ENCODE results near the gene PWWP2B. TPM values are rescaled to one million over a fixed set of nuclear protein-coding genes. Genes with fewer than 3 reads are reported as not detected.

Gene PWWP2B
- total and polyA plus RNA-seq, 2 of the 4 experiments (the other 2 are of a cell fraction): 1.7 to 2.2 TPM

DNA sequence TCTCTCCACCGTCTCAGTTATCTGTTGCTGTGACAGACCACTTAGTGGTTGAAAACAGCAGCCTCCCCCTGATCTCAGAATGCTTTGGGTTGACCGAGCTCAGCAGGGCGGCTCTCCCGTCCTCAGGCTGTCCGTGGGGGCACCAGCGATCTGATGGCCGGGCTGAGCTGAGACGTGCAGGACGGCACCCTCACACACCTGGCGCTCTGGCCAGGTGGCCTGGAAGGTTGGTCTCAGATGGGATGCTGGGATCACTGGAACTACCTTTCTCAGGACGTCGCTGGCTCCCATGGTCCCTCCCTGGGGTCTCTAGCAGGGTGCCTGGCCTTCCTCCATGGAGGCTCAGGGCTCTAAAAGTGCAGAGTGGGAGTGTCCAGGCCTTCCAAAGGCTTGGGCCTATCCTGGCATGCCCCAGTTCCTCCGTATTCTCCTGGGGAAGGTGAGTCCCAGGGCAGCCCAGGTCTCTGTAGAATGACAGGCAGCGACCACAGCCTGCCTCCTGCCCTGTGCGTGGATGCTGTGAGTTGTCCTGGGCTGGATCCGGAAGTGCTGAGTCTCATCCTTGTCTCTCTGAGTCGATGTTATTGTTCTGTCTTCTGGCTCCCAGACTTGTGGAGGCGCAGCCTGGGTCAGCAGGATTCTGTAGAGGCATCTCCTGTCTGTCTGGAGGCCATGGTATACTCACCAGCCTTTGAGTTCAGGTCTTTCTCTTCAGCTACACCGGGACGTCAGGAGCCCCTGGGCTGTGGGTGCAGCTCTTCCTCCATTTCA lies 12.2 kb upstream of the PWWP2B start:
- in situ Hi-C loops (cut with MboI; ENCODE audit: low sequenced_read_pairs) (no loop called here), intact Hi-C loops (cut with micrococcal nuclease) (no loop called here)
- no peak for DNase-seq

More for the DNA sequence above, 12.2 kb upstream of the PWWP2B start:
- no peak overlapping the region for H2AFZ ChIP-seq (replicated peaks; ENCODE audit: low read length, poor library complexity)
- 0 out of 2 replicates have a peak, but pooled peaks cover 2% of the 10 kb centered on the region for H3K4me1 ChIP-seq (ENCODE audit: control insufficient read depth, insufficient read depth, low read length)
- H3K27me3 ChIP-seq (ENCODE audit: control insufficient read depth, insufficient read depth, low read length): peaks cover 5% of the 10 kb centered on the region; the same call in 1 of the 2 replicates
- H3K9me3 ChIP-seq (ENCODE audit: control insufficient read depth, insufficient read depth, low read length): peaks cover 2% of the 10 kb centered on the region
- dilution Hi-C loops (cut with HindIII; ENCODE audit: low sequenced_read_pairs, unreplicated experiment): no loop called here
- no peak overlapping the region for H3K9ac ChIP-seq (ENCODE audit: low read depth, low read length)
- no peak overlapping the region for H3K4ac ChIP-seq (ENCODE audit: low read depth, low read length)
- H4K5ac ChIP-seq (ENCODE audit: low read depth, low read length): no peak overlapping the region
- no peaks in the 10 kb centered on the region for H3K36me3 ChIP-seq (ENCODE audit: control insufficient read depth, insufficient read depth, low read length)
- H3K4me3 ChIP-seq (ENCODE audit: insufficient read depth, low read depth, low read length): no peak overlapping the region
- H2BK15ac ChIP-seq (ENCODE audit: low read depth, low read length): no peak overlapping the region
- no peak overlapping the region for H2BK5ac ChIP-seq (ENCODE audit: low read depth, low read length, poor library complexity, severe bottlenecking)
- H2BK20ac ChIP-seq (ENCODE audit: low read depth, low read length): no peak overlapping the region
- WGBS, 2 experiments (ENCODE audit: extremely low coverage in 2 of 2, insufficient read length in 1 of 2): 90% methylated on average over 12 of the region's 20 CpGs; no CpG with 5 or more reads in 1 of the 2 experiments
- H3K18ac ChIP-seq (ENCODE audit: low read depth, low read length): no peak overlapping the region
- no peak overlapping the region for H3K14ac ChIP-seq (replicated peaks; ENCODE audit: low read depth, low read length)
- no peak overlapping the region for H3K23ac ChIP-seq (ENCODE audit: low read depth, low read length)
- no peak overlapping the region for H2AK9ac ChIP-seq (replicated peaks; ENCODE audit: low read depth, low read length, poor library complexity)
- no peaks in the 10 kb centered on the region for H4K20me1 ChIP-seq (ENCODE audit: insufficient read depth, low read length)
- ChIA-PET POLR2A (ENCODE audit: unreplicated experiment) (no interaction called here), CTCF (no interaction called here)
- no peak overlapping the region for H3K56ac ChIP-seq (ENCODE audit: extremely low read depth, insufficient read depth, low read length)
- H4K91ac ChIP-seq (ENCODE audit: insufficient read depth, low read depth, low read length): no peak overlapping the region
- H3K9me1 ChIP-seq (ENCODE audit: insufficient read depth, low read length): no peaks in the 10 kb centered on the region
- ATAC-seq (ENCODE audit: low read depth): no peak
- no TSS peak for BruUV-seq (replicated peaks)
- no peak overlapping the region for H3K27ac ChIP-seq (ENCODE audit: insufficient read depth, low read length)
- H2BK120ac ChIP-seq (ENCODE audit: low read depth, low read length): no peak overlapping the region
- H2AK5ac ChIP-seq (ENCODE audit: low read depth, low read length): no peak overlapping the region
- no peaks in the 10 kb centered on the region for H3K79me1 ChIP-seq (ENCODE audit: low read depth in 1 of 2, low read length in 2 of 2)
- no peak overlapping the region for H4K8ac ChIP-seq (ENCODE audit: low read depth in 2 of 2, low read length in 2 of 2)
- TF ChIP-seq CEBPB (IDR thresholded peaks at IDR 0.05; ENCODE audit: low read depth, low read length) (no peak), RAD21 (IDR thresholded peaks at IDR 0.05; ENCODE audit: low read length) (no peak), MXI1 (IDR thresholded peaks at IDR 0.05; ENCODE audit: borderline replicate concordance, low read depth, low read length) (no peak), MAZ (IDR thresholded peaks at IDR 0.05; ENCODE audit: borderline replicate concordance, low read depth, low read length) (no peak), ELK1 (IDR thresholded peaks at IDR 0.05; ENCODE audit: borderline replicate concordance, low read depth, low read length) (no peak), NFE2L2 (IDR thresholded peaks at IDR 0.05; ENCODE audit: low read depth, low read length) (no peak), FOS (IDR thresholded peaks at IDR 0.05; ENCODE audit: low read depth, low read length) (no peak), RFX5 (IDR thresholded peaks at IDR 0.05; ENCODE audit: low read depth, low read length) (no peak), MAFK (IDR thresholded peaks at IDR 0.05; ENCODE audit: low read depth, low read length) (no peak)
- no peak overlapping the region for H3K4me2 ChIP-seq (ENCODE audit: low read depth, low read length)

All from IMR-90 (cell line).